Endodermal cell (in vitro differentiated cells): ENCODE measurements around the gene ZDHHC14. TPM values are rescaled to one million over a fixed set of nuclear protein-coding genes. Genes with fewer than 3 reads are reported as not detected.

Experiments used
- DNase-seq: peaks from one replicate; pipeline ENCODE4 v3.0.0-alpha.2; 2017
- H3K27ac ChIP-seq: 2 replicates; pipeline ENCODE4 v1.5.1; 2013; ENCODE audit warnings: mild to moderate bottlenecking, low read depth, low read length, moderate library complexity
- H3K27me3 ChIP-seq: 2 replicates; pipeline ENCODE4 v1.6.1; 2013; ENCODE audit warnings: mild to moderate bottlenecking, low read length, moderate library complexity; ENCODE audit not compliant: insufficient read depth, control insufficient read depth, poor library complexity, severe bottlenecking
- H3K36me3 ChIP-seq: 2 replicates; pipeline ENCODE4 v1.7.0; 2013; ENCODE audit warnings: mild to moderate bottlenecking, low read length, moderate library complexity; ENCODE audit not compliant: control insufficient read depth, insufficient read depth
- H3K4me1 ChIP-seq: one replicate; pipeline ENCODE4 v1.7.0; 2013; ENCODE audit warnings: low read length; ENCODE audit not compliant: control insufficient read depth, insufficient read depth
- H3K4me3 ChIP-seq: 2 replicates; pipeline ENCODE4 v1.5.1; 2013; ENCODE audit warnings: mild to moderate bottlenecking, low read length, moderate library complexity
- H3K9ac ChIP-seq: 2 replicates; pipeline ENCODE4 v1.6.1; 2013; ENCODE audit warnings: mild to moderate bottlenecking, low read length, moderate library complexity; ENCODE audit not compliant: poor library complexity, severe bottlenecking; ENCODE audit errors: extremely low read depth
- H3K9me3 ChIP-seq: 2 replicates; pipeline ENCODE4 v1.6.1; 2013; ENCODE audit warnings: mild to moderate bottlenecking, low read length, moderate library complexity; ENCODE audit not compliant: control insufficient read depth
- H3K27ac Mint-ChIP-seq: 2 replicates; pipeline ENCODE4 v1.8.0; 2020; ENCODE audit warnings: mixed read lengths
- H3K27me3 Mint-ChIP-seq: 2 replicates; pipeline ENCODE4 v1.8.0; 2021; ENCODE audit warnings: mild to moderate bottlenecking, mixed read lengths; ENCODE audit not compliant: insufficient read depth
- H3K36me3 Mint-ChIP-seq: 2 replicates; pipeline ENCODE4 v1.8.0; 2020; ENCODE audit warnings: low read depth, mixed read lengths
- H3K4me1 Mint-ChIP-seq: 2 replicates; pipeline ENCODE4 v1.8.0; 2020; ENCODE audit warnings: mixed read lengths
- H3K4me3 Mint-ChIP-seq: 2 replicates; pipeline ENCODE4 v1.8.0; 2020; ENCODE audit warnings: mild to moderate bottlenecking, moderate library complexity, mixed read lengths
- H3K9me3 Mint-ChIP-seq: 2 replicates; pipeline ENCODE4 v1.8.0; 2020; ENCODE audit warnings: mild to moderate bottlenecking, mixed read lengths
- CTCF ChIP-seq: fragments of 200-600 bp; sonication (generic); conservative IDR thresholded peaks from 2 replicates; pipeline ENCODE4 v1.5.0; 2021; ENCODE audit warnings: antibody characterized with exemption, mild to moderate bottlenecking
- WGBS, 2 experiments: methylation state at CpG; one replicate each; pipeline versions ENCODE4 v1.1.5 to v1.1.7; 2013; ENCODE audit warnings: missing lambda C conversion rate in 2 of 2, mixed read lengths in 1 of 2; ENCODE audit not compliant: insufficient coverage in 1 of 2, insufficient read length in 1 of 2; 5-methylcytosine and 5-hydroxymethylcytosine counted together
- total RNA-seq, 2 donors: library from RNA; stranded (reverse); fragmentation: NEBNext Ultra II Directional in 1 of 2; extraction: Animal tissue kit (Norgen Biotek cat#: 25700) in 1 of 2; gene quantifications; 2 replicates in 1 of 2; 3 replicates in 1 of 2; pipeline ENCODE4 v1.2.1, GENCODE V29; 2021

Gene ZDHHC14
- total RNA-seq, 2 donors from 2014 or later: 2.3 to 4.5 TPM

DNA sequence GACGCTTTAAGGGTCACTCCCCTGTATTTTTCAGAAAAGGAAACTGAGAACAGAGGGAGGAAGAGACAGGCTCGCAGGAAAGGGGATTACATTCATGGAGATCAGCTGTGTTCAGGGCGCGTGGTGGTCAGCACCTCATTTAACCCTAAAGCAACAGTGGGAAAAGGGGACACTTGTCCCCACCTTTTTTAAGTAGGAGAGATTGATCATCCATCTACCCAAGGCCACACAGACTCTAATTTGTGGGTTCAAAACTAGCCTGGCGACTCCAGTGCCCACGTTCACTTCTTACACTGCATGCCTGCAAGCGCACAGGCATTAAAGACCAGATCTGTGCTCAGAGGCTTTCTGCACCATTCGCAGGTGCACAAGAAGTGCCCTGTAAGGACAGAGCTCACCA, 274.1 kb downstream of the ZDHHC14 start:
- no peaks in the 10 kb centered on the region for H3K9me3 ChIP-seq
- no peak overlapping the region for H3K4me3 ChIP-seq
- Mint-ChIP-seq H3K9me3 (no peaks in the 10 kb centered on the region), H3K27ac (no peak overlapping the region), H3K4me1 (peaks cover 5% of the 10 kb centered on the region), H3K27me3 (no peaks in the 10 kb centered on the region), H3K4me3 (no peak overlapping the region), H3K36me3 (no peaks in the 10 kb centered on the region)
- WGBS, 2 experiments: 96 to 100% methylated on average over 5 to 8 of the region's 8 CpGs
- no peaks in the 10 kb centered on the region for H3K36me3 ChIP-seq
- H3K27me3 ChIP-seq: no peaks in the 10 kb centered on the region
- no peak for DNase-seq
- H3K4me1 ChIP-seq: no peaks in the 10 kb centered on the region
- H3K27ac ChIP-seq: no peak overlapping the region
- no peak overlapping the region for H3K9ac ChIP-seq
- no peak for TF ChIP-seq CTCF

GRCh38 chr6:157656437-157656997, 275.5 kb downstream of the ZDHHC14 start:
- no peak overlapping the region for H3K27ac Mint-ChIP-seq
- 96 to 100% methylated on average over 1 to 7 of the region's 7 CpGs for WGBS, 2 experiments
- H3K27me3 Mint-ChIP-seq: no peaks in the 10 kb centered on the region
- H3K4me3 Mint-ChIP-seq: no peak overlapping the region
- H3K4me1 Mint-ChIP-seq: peaks cover 11% of the 10 kb centered on the region
- TF ChIP-seq CTCF: no peak
- Histone ChIP-seq H3K9me3 (no peaks in the 10 kb centered on the region), H3K9ac (no peak overlapping the region), H3K4me3 (no peak overlapping the region), H3K36me3 (no peaks in the 10 kb centered on the region), H3K27ac (no peak overlapping the region), H3K27me3 (no peaks in the 10 kb centered on the region), H3K4me1 (no peaks in the 10 kb centered on the region)
- H3K9me3 Mint-ChIP-seq: no peaks in the 10 kb centered on the region
- no peaks in the 10 kb centered on the region for H3K36me3 Mint-ChIP-seq
- DNase-seq: no peak

- Histone ChIP-seq H3K36me3 (no peaks in the 10 kb centered on the region), H3K27ac (no peak overlapping the region), H3K9ac (no peak overlapping the region), H3K4me3 (no peak overlapping the region), H3K4me1 (no peaks in the 10 kb centered on the region), H3K27me3 (no peaks in the 10 kb centered on the region), H3K9me3 (no peaks in the 10 kb centered on the region)
- no peak overlapping the region for H3K27ac Mint-ChIP-seq
- WGBS, 2 experiments: 95 to 98% methylated on average over 4 to 5 of the region's 5 CpGs
- no peaks in the 10 kb centered on the region for H3K9me3 Mint-ChIP-seq
- H3K27me3 Mint-ChIP-seq: no peaks in the 10 kb centered on the region
- H3K36me3 Mint-ChIP-seq: no peaks in the 10 kb centered on the region
- peaks cover 11% of the 10 kb centered on the region for H3K4me1 Mint-ChIP-seq
- no peak for DNase-seq
- TF ChIP-seq CTCF: no peak
- H3K4me3 Mint-ChIP-seq: no peak overlapping the region
Observed at GRCh38 chr6:157657754-157658153, 276.8 kb downstream of the ZDHHC14 start.
